ENCODE measurements around the gene RNF44. TPM values are rescaled to one million over a fixed set of nuclear protein-coding genes. Genes with fewer than 3 reads are reported as not detected.

The RNF44 gene
- total and polyA plus RNA-seq, 2 donors (not counting 3 experiments of a cell fraction or from before 2014, with no cell fraction given) = 19.8 to 50.2 TPM

DNA sequence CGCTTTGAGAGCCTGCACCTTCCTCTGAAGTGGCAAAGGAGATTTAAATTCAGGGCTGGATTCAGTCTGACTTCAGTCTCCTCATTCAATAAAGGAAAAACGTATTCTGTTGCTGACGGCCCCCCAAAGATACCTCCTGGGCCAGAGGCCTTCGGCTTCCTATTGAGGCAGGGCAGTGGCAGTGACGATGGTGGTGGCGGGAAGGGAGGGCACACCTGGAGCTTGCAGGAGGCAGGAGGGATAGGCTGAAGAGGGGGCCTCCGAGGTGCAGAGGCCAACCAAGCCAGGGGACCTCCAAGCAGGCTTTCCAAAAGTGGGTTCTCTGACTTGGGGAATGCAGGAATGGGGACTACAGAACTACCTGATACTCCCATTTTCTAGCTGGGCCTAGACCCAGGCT lies 15.9 kb downstream of the RNF44 start:
- Histone ChIP-seq H3K4me3 (replicated peaks in 1 of 3; ENCODE audit: insufficient read depth in 1 of 3, low read depth in 1 of 3, low read length in 3 of 3) (no peak overlapping the region), H3K27ac (ENCODE audit: insufficient read depth, low read depth, low read length) (no peak overlapping the region), H3K4me1 (ENCODE audit: control insufficient read depth, extremely low read depth, insufficient read depth, low read length) (no peaks in the 10 kb centered on the region), H3K79me2 (ENCODE audit: control insufficient read depth, insufficient read depth, low read length) (no peaks in the 10 kb centered on the region), H3K9ac (replicated peaks; ENCODE audit: extremely low read depth, insufficient read depth, low read length) (no peak overlapping the region), H2AFZ (ENCODE audit: low read depth, low read length) (no peak overlapping the region), H3K27me3 (ENCODE audit: control insufficient read depth in 2 of 2, insufficient read depth in 2 of 2, low read length in 2 of 2) (no peaks in the 10 kb centered on the region), H3K9me1 (replicated peaks; ENCODE audit: control insufficient read depth, extremely low read depth, insufficient read depth, low read length) (no peaks in the 10 kb centered on the region), H3K9me3 (replicated peaks; ENCODE audit: control insufficient read depth, insufficient read depth, low read length) (no peaks in the 10 kb centered on the region), H4K20me1 (replicated peaks; ENCODE audit: control insufficient read depth, extremely low read depth, insufficient read depth, low read length) (no peaks in the 10 kb centered on the region), H3K36me3 (ENCODE audit: control insufficient read depth in 2 of 2, extremely low read depth in 1 of 2, insufficient read depth in 2 of 2, low read length in 2 of 2) (no peaks in the 10 kb centered on the region), H3K4me2 (ENCODE audit: insufficient read depth, low read length) (no peak overlapping the region)
- DNase-seq (ENCODE audit: low read depth, low spot score) = no peak
- POLR2A ChIA-PET = no interaction called here
- no peak for TF ChIP-seq JUN (IDR thresholded peaks at IDR 0.05; ENCODE audit: borderline replicate concordance, insufficient read depth, insufficient read length, low read depth)
- TF ChIP-seq MYC (IDR thresholded peaks at IDR 0.05; ENCODE audit: low read depth, low read length) = no peak
- no peak for TF ChIP-seq POLR2AphosphoS5 (IDR thresholded peaks at IDR 0.05; ENCODE audit: insufficient read depth, low read depth, low read length)
- TF ChIP-seq POLR2A (IDR thresholded peaks at IDR 0.05; ENCODE audit: low read depth, low read length) = no peak
- TF ChIP-seq, protein P1, sequence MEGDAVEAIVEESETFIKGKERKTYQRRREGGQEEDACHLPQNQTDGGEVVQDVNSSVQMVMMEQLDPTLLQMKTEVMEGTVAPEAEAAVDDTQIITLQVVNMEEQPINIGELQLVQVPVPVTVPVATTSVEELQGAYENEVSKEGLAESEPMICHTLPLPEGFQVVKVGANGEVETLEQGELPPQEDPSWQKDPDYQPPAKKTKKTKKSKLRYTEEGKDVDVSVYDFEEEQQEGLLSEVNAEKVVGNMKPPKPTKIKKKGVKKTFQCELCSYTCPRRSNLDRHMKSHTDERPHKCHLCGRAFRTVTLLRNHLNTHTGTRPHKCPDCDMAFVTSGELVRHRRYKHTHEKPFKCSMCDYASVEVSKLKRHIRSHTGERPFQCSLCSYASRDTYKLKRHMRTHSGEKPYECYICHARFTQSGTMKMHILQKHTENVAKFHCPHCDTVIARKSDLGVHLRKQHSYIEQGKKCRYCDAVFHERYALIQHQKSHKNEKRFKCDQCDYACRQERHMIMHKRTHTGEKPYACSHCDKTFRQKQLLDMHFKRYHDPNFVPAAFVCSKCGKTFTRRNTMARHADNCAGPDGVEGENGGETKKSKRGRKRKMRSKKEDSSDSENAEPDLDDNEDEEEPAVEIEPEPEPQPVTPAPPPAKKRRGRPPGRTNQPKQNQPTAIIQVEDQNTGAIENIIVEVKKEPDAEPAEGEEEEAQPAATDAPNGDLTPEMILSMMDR (IDR thresholded peaks at IDR 0.05; ENCODE audit: extremely low read depth in 1 of 2, insufficient read depth in 1 of 2, low read depth in 1 of 2, low read length in 2 of 2) = no peak
- no peak for TF ChIP-seq FOS (IDR thresholded peaks at IDR 0.05; ENCODE audit: borderline replicate concordance, insufficient read depth, low read length)
- TF ChIP-seq GATA2 (IDR thresholded peaks at IDR 0.05; ENCODE audit: insufficient read depth, insufficient read length, low read depth, low read length) = no peak
- no peak for TF ChIP-seq EZH2 (IDR thresholded peaks at IDR 0.05; ENCODE audit: borderline replicate concordance, low read depth, low read length, severe bottlenecking)
- dilution Hi-C loops (cut with MboI; ENCODE audit: extremely low pct_ligation_motif_present, low sequenced_read_pairs) = no loop called here
- intact Hi-C loops (cut with micrococcal nuclease) = no loop called here
- BruUV-seq (replicated peaks) = no TSS peak
- CTCF ChIA-PET = no interaction called here
- FAIRE-seq = no peak
